GM12878 (cell line): Measurements from ENCODE around the gene ZER1. TPM values are rescaled to one million over a fixed set of nuclear protein-coding genes. Genes with fewer than 3 reads are reported as not detected.

Source experiments
- ATF3 ChIP-seq: IDR thresholded peaks from 2 replicates; pipeline ENCODE4 v1.6.1; 2011; ENCODE audit warnings: low read depth, mild to moderate bottlenecking, low read length, moderate library complexity, borderline replicate concordance; ENCODE audit errors: extremely low read depth
- HDAC2 ChIP-seq: fragments of 200-600 bp; sonication (generic); IDR thresholded peaks from 2 replicates; pipeline ENCODE4 v1.6.1; 2017
- MLLT1 ChIP-seq: fragments of 450-650 bp; IDR thresholded peaks from 2 replicates; pipeline ENCODE4 v1.6.1; 2016; ENCODE audit warnings: mild to moderate bottlenecking
- MTA2 ChIP-seq: fragments of 450-650 bp; IDR thresholded peaks from 2 replicates; pipeline ENCODE4 v1.6.1; 2016; ENCODE audit warnings: low read depth, mild to moderate bottlenecking, moderate library complexity
- NFYB ChIP-seq: IDR thresholded peaks from 2 replicates; pipeline ENCODE4 v1.6.1; 2011; ENCODE audit warnings: low read depth, mild to moderate bottlenecking, low read length, improper control_type of control experiment, moderate library complexity; ENCODE audit not compliant: insufficient read depth
- RAD21 ChIP-seq: IDR thresholded peaks from 2 replicates; pipeline ENCODE4 v1.6.1; 2011; ENCODE audit warnings: mild to moderate bottlenecking, low read depth, low read length, moderate library complexity; ENCODE audit not compliant: insufficient read depth
- RB1 ChIP-seq: fragments of 450-650 bp; formaldehyde crosslinking; IDR thresholded peaks from 2 replicates; pipeline ENCODE4 v1.6.1; 2017; ENCODE audit warnings: mild to moderate bottlenecking, borderline replicate concordance
- RCOR1 ChIP-seq: conservative IDR thresholded peaks from 2 replicates; pipeline ENCODE4 v1.6.1; 2012; ENCODE audit warnings: low read depth, low read length, improper control_type of control experiment
- RELA ChIP-seq: fragments of 450-650 bp; IDR thresholded peaks from 2 replicates; pipeline ENCODE4 v1.8.0; 2014; ENCODE audit warnings: borderline replicate concordance; ENCODE audit not compliant: partially characterized antibody
- REST ChIP-seq: IDR thresholded peaks from 2 replicates; pipeline ENCODE4 v1.6.1; 2012; ENCODE audit warnings: mild to moderate bottlenecking, low read depth, low read length
- SMAD1 ChIP-seq: fragments of 450-650 bp; IDR thresholded peaks from 2 replicates; pipeline ENCODE4 v1.6.1; 2018; ENCODE audit warnings: mild to moderate bottlenecking, low read depth; ENCODE audit not compliant: partially characterized antibody
- WRNIP1 ChIP-seq: IDR thresholded peaks from 2 replicates; pipeline ENCODE4 v1.6.1; 2011; ENCODE audit warnings: low read depth, low read length, improper control_type of control experiment, borderline replicate concordance
- ZNF207 ChIP-seq: fragments of 450-650 bp; IDR thresholded peaks from 2 replicates; pipeline ENCODE4 v1.6.1; 2014; ENCODE audit warnings: antibody characterized with exemption, mild to moderate bottlenecking, borderline replicate concordance
- ZNF24 ChIP-seq: fragments of 450-650 bp; IDR thresholded peaks from 2 replicates; pipeline ENCODE4 v1.6.1; 2017; ENCODE audit warnings: antibody characterized with exemption, mild to moderate bottlenecking
- ZNF384 ChIP-seq: IDR thresholded peaks from 2 replicates; pipeline ENCODE4 v1.6.1; 2012; ENCODE audit warnings: low read depth, mild to moderate bottlenecking, low read length, improper control_type of control experiment, borderline replicate concordance
- ZNF592 ChIP-seq: fragments of 450-650 bp; IDR thresholded peaks from 2 replicates; pipeline ENCODE4 v1.6.1; 2017; ENCODE audit warnings: mild to moderate bottlenecking, moderate library complexity
- ZSCAN29 ChIP-seq: fragments of 450-650 bp; IDR thresholded peaks from 2 replicates; pipeline ENCODE4 v1.6.1; 2017; ENCODE audit warnings: mild to moderate bottlenecking, moderate library complexity
- polyA plus RNA-seq, 11 experiments: library from polyadenylated mRNA; depleted of rRNA in 4 of 11; unstranded in 6 of 11; stranded (reverse) in 5 of 11; fragments of >200 nt; fragmentation: Nextera tagmentation in 4 of 11; fragmentation: Illumina TruSeq in 1 of 11; extraction: Ambion mirVana in 4 of 11; extraction: Trizol in 1 of 11; gene quantifications; 1 replicate in 1 of 11; 2 replicates in 10 of 11; pipeline versions ENCODE4 v1.2.1 to v1.2.3, GENCODE V29; 2011 to 2016; ENCODE audit warnings: inconsistent platforms in 2 of 11, missing spikeins in 2 of 11, low read depth in 1 of 11
- total RNA-seq, 4 experiments: library from RNA; depleted of rRNA in 3 of 4; stranded (reverse); fragments of >200 nt in 3 of 4; fragmentation: Illumina TruSeq in 1 of 4; extraction: Trizol in 1 of 4; gene quantifications; 2 replicates each; pipeline versions ENCODE4 v1.2.1 to v1.2.3, GENCODE V29; 2013 to 2021

Gene ZER1
- total and polyA plus RNA-seq, 10 of the 15 experiments (the other 5 are each of a cell fraction or from before 2014, with no cell fraction given) = 0.32 to 16.9 (median 7.9) TPM

GRCh38 chr9:128688501-128689292, 83.0 kb downstream of the ZER1 start, which contains the start of gene SET (continued):
- TF ChIP-seq RCOR1 (no peak), RB1 (0 out of 2 replicates have a peak, but pooled peaks have one; percentile 47), HDAC2 (no peak), NFYB (peak; percentile 83; the same call in 1 of the 2 replicates), ATF3 (peak; percentile 42; the same call in 1 of the 2 replicates), MTA2 (no peak; the same call in 1 of the 2 replicates), REST (no peak), ZNF384 (no peak), SMAD1 (no peak), ZSCAN29 (no peak), MLLT1 (no peak; the same call in 1 of the 2 replicates), ZNF207 (no peak), ZNF592 (no peak), RELA (no peak), ZNF24 (no peak), WRNIP1 (no peak), RAD21 (no peak)
